ENCODE data around the gene SEMA6A.

DNA sequence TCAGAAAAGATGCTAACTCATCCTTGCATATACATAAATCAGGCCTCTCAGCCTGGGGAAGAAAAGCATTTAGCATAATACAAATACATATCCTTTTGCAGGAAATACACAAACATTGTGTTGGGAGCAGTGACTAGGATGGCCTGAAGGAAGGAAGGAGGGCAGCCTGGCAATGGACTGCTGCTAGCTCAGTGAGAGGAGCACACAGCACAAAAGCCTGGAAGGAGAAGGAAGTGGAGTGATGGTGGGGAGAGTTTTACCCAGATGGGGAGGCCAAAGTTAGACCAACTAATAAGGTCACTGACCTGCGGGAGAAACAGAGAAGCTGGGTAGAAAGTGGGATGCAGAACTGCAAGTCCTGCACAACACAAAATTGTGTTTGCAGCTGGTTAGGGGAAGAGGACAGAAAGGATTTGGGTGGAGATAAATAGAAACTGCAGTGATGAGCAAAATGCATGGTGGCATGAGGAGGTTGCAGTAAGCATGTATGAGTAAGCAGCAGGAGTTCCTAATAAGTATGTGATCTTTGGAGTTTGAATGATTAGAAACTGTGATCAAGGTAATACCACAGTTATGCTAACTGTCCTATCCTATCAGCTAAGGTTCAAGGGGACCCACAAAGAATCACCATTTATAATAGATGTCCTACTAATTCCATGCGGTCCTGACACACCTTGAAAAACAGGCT is 39.5 kb downstream of the SEMA6A start:
- TF ChIP-seq TAF1 (IDR thresholded peaks at IDR 0.05; ENCODE audit: borderline replicate concordance, low read depth, low read length): no peak
- no peak for TF ChIP-seq CTCF (IDR thresholded peaks at IDR 0.05)
- TF ChIP-seq RCOR1 (IDR thresholded peaks at IDR 0.05; ENCODE audit: low read length): no peak
- TF ChIP-seq TEAD4 (IDR thresholded peaks at IDR 0.05; ENCODE audit: borderline replicate concordance, insufficient read depth): no peak
- no peak for TF ChIP-seq MXI1 (IDR thresholded peaks at IDR 0.05; ENCODE audit: low read depth, low read length)
- TF ChIP-seq SMC3 (IDR thresholded peaks at IDR 0.05; ENCODE audit: low read depth, low read length): no peak
- TF ChIP-seq POLR2AphosphoS5 (IDR thresholded peaks at IDR 0.05; ENCODE audit: low read depth, low read length): no peak
